BE2C (cell line): Measurements from ENCODE around the gene PPAN.

Experiments used
- DNase-seq: peaks from one replicate; pipeline ENCODE4 v3.0.0-alpha.2; 2020
- H3K27me3 ChIP-seq: fragments of 250-450 bp; sonication (Bioruptor Pico); 2 replicates; pipeline ENCODE4 v1.5.1; 2020; ENCODE audit warnings: mild to moderate bottlenecking
- H3K36me3 ChIP-seq: fragments of 250-450 bp; sonication (Bioruptor Pico); 2 replicates; pipeline ENCODE4 v1.5.1; 2020; ENCODE audit warnings: mild to moderate bottlenecking
- H3K4me1 ChIP-seq: fragments of 250-450 bp; sonication (Bioruptor Pico); 2 replicates; pipeline ENCODE4 v1.5.1; 2020
- H3K4me3 ChIP-seq: 2 replicates; pipeline ENCODE4 v1.5.1; 2011; ENCODE audit warnings: low read depth, low read length
- H3K9me3 ChIP-seq: fragments of 250-450 bp; sonication (Bioruptor Pico); 2 replicates; pipeline ENCODE4 v1.5.1; 2020
- TF ChIP-seq, protein P1 (sequence below): IDR thresholded peaks from 2 replicates; pipeline ENCODE4 v1.5.1; 2012; ENCODE audit warnings: mild to moderate bottlenecking, low read depth, low read length

PPAN gene

DNA sequence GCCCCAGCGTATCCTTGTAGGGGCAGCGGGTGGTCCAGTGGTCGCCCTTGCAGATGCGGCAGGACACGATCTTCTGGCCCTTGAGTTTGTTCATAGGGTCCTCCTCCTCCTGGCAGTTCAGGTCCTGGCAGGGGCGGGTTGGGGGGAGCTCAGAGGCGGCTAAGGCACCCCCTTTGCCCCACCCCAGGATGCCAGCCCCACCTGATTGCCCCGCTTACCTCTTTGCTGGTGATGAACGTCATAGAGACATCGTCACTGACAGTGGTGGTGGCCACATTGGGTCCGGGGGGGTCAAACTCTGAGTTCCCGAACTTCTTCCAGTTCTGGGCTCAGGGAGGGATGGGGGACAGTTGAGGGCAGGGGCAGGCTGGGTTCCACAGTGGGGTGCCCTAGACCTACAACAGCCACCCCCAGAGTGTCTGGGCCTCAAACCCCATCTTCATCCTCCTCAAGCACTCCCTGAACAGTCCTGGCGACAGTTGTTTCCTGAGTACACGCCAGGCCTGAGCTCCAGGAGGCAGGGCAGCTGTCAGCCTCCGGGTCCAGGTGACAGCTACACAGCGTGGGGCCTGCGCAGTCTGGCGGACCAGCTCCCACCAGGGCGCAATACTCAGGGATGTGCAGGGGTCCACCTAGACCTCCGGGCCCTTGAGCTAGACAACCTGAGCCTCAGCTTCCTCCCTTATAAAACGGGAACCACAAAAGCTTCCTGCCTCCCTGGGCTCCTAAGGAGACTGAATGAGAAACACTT is 10.9 kb downstream of the PPAN start:
- Histone ChIP-seq H3K4me1 (peaks cover 4% of the 10 kb centered on the region; the same call in 1 of the 2 replicates), H3K4me3 (no peak overlapping the region), H3K9me3 (no peaks in the 10 kb centered on the region), H3K27me3 (no peaks in the 10 kb centered on the region), H3K36me3 (peaks cover 35% of the 10 kb centered on the region)
- TF ChIP-seq, protein P1, sequence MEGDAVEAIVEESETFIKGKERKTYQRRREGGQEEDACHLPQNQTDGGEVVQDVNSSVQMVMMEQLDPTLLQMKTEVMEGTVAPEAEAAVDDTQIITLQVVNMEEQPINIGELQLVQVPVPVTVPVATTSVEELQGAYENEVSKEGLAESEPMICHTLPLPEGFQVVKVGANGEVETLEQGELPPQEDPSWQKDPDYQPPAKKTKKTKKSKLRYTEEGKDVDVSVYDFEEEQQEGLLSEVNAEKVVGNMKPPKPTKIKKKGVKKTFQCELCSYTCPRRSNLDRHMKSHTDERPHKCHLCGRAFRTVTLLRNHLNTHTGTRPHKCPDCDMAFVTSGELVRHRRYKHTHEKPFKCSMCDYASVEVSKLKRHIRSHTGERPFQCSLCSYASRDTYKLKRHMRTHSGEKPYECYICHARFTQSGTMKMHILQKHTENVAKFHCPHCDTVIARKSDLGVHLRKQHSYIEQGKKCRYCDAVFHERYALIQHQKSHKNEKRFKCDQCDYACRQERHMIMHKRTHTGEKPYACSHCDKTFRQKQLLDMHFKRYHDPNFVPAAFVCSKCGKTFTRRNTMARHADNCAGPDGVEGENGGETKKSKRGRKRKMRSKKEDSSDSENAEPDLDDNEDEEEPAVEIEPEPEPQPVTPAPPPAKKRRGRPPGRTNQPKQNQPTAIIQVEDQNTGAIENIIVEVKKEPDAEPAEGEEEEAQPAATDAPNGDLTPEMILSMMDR, result no peak
- no peak for DNase-seq

DNA sequence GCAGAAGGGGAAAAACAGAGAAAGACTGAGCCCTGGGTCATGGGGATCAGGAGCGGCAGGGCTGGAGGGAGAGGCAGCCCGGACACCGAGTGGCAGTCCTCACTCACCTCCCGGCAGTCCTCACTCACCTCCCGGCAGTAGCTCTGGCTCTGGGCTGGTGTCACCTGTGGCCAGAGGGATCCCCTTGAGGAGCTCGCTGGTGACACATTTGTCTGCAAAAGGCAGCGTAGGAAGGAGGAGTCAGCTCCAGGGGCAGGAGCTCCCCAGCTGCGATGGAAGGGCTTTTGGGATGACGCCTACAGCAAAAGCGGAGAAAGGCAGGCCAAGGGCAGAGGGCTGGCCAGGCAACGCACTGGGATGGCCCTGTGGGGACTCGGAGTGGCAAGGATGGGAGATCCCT is 12.8 kb downstream of the PPAN start:
- Histone ChIP-seq H3K4me3 (peak overlapping the region; percentile 98), H3K27me3 (no peaks in the 10 kb centered on the region), H3K9me3 (no peaks in the 10 kb centered on the region), H3K4me1 (no peaks in the 10 kb centered on the region), H3K36me3 (peaks cover 35% of the 10 kb centered on the region)
- TF ChIP-seq, protein P1, result no peak
- no peak for DNase-seq

DNA sequence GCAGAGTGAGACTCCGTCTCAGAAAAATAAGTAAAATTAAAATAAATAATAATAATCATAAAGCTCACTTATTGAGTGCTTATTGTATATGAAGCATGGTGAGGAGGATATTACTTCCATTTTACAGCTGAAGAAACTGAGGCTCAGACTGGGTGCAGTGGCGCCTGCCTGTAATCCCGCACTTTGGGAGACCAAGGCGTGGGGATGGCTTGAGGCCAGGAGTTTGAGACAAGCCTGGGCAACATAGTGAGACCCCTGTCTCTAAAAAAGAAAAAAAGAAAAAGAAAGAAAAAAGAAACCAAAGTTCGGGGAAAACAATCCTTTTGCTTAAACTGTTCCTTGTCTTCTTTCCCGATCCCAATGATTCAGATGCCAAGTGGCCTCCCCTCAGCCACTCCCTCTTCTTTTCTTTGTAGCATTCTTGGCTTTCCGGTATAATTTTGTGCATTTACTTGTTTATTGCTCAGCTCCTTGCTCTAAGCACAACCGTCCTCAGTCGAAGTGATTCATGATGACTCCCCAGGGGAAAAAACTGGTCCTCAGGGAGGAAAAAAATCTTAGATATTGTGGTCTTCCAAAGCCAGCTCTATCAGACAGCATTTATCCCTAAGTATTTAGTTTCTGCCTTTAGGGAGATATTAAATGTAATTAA is 14.5 kb downstream of the PPAN start:
- Histone ChIP-seq H3K9me3 (no peaks in the 10 kb centered on the region), H3K4me1 (no peaks in the 10 kb centered on the region), H3K27me3 (no peaks in the 10 kb centered on the region), H3K36me3 (peaks cover 29% of the 10 kb centered on the region), H3K4me3 (no peak overlapping the region)
- no peak for DNase-seq
- TF ChIP-seq, protein P1, result no peak

DNA sequence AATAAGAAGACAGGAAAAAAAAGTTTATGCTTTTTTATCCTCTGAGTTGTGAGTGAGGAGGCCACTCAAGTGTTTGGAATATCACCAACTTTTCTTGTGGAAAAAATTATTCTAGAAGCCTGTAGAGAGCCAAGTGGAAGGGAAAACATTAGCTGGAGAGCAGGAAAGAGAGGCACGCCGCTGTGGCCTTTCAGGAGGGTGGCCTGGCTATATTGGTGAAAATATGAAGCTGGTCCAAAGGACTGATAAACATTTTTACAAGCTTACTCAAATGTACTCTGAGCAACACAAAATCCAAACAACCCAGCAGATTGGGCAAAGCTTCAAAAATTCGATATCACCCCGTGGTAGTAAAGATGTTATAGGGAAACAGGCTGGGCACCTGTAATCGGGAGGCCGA is 15.9 kb downstream of the PPAN start:
- Histone ChIP-seq H3K4me3 (no peak overlapping the region), H3K4me1 (no peaks in the 10 kb centered on the region), H3K9me3 (no peaks in the 10 kb centered on the region), H3K36me3 (peaks cover 16% of the 10 kb centered on the region), H3K27me3 (no peaks in the 10 kb centered on the region)
- TF ChIP-seq, protein P1, result no peak
- no peak for DNase-seq

DNA sequence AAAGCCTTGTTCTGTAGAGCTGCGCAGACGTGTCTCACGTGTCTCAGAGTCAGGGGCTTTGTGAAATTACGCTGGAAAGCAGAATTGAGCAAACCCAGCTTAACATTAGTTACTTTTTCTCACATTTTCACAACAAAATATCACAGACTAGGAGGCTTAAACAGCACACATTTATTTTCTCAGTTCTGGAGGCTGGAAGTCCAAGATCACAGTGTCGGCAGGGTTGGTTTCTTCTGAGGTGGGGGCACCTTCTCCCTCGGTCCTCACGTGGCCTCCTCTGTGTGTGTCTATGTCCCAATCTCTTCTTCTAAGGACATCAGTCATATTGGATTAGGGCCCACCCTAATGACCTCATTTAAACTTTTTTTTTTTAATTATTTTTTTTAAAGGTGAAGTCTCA is 18.3 kb downstream of the PPAN start:
- no peak overlapping the region for H3K4me3 ChIP-seq
- no peaks in the 10 kb centered on the region for H3K4me1 ChIP-seq
- H3K36me3 ChIP-seq, result peaks cover 5% of the 10 kb centered on the region
- no peaks in the 10 kb centered on the region for H3K27me3 ChIP-seq
- DNase-seq, result no peak
- H3K9me3 ChIP-seq, result no peaks in the 10 kb centered on the region
- TF ChIP-seq, protein P1, result no peak

DNA sequence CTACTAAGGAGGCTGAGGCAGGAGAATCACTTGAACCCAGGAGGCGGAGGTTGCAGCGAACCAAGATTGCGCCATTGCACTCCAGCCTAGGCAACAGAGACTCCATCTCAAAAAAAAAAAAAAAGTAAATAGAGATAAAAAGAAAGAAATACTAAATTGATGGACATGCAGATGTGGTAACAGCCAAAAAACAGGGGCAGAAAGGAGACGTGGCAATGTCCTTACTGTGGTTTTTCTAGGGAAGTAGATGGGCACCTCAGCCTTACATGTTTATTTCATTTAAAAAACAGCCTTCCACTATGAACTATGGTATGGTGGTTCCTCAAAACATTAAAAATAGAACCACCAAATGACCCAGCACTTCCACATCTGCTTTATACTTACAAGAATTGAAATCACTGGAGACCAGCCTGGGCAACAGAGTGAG is 20.1 kb downstream of the PPAN start:
- H3K27me3 ChIP-seq, result no peaks in the 10 kb centered on the region
- no peak for DNase-seq
- no peaks in the 10 kb centered on the region for H3K4me1 ChIP-seq
- H3K36me3 ChIP-seq, result peaks cover 15% of the 10 kb centered on the region
- H3K4me3 ChIP-seq, result no peak overlapping the region
- H3K9me3 ChIP-seq, result no peaks in the 10 kb centered on the region
- TF ChIP-seq, protein P1, result no peak
